AG10803 (cell line): ENCODE measurements around the gene TREML2.
A peak's percentile ranks its signal among the peaks of the same experiment; 100 is the strongest.

ENCODE experiments used
- DNase-seq: peaks from one replicate; pipeline ENCODE4 v3.0.0; 2010; ENCODE audit warnings: low read depth
- H3K4me3 ChIP-seq: 2 replicates; pipeline ENCODE4 v1.5.1; 2011; ENCODE audit warnings: mild to moderate bottlenecking, low read length, control low read depth
- TF ChIP-seq, protein P1 (sequence below): conservative IDR thresholded peaks from 2 replicates; pipeline ENCODE4 v1.5.1; 2011; ENCODE audit warnings: mild to moderate bottlenecking, low read length, control low read depth, inconsistent platforms

The TREML2 gene

DNA sequence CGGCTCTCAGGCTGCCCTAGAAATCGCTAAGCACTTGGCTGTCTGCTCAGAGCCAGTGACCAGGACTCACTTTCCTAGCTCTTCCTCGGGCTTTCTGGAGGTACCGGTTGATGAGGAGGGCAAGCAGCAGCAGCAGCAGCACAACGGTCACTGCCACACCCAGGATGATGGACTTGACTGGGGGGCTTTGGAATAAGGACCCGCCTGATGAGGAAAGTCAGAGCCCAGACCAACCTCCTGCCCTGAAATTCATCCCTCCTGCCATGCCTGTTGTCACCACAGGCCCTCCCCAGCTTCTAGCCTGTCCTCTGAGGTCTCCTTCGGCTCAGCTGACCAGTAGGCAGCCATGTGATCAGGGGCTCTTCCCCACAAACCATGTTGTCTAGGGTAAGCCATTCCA lies 16.2 kb downstream of the TREML2 start:
- TF ChIP-seq, protein P1, sequence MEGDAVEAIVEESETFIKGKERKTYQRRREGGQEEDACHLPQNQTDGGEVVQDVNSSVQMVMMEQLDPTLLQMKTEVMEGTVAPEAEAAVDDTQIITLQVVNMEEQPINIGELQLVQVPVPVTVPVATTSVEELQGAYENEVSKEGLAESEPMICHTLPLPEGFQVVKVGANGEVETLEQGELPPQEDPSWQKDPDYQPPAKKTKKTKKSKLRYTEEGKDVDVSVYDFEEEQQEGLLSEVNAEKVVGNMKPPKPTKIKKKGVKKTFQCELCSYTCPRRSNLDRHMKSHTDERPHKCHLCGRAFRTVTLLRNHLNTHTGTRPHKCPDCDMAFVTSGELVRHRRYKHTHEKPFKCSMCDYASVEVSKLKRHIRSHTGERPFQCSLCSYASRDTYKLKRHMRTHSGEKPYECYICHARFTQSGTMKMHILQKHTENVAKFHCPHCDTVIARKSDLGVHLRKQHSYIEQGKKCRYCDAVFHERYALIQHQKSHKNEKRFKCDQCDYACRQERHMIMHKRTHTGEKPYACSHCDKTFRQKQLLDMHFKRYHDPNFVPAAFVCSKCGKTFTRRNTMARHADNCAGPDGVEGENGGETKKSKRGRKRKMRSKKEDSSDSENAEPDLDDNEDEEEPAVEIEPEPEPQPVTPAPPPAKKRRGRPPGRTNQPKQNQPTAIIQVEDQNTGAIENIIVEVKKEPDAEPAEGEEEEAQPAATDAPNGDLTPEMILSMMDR = no peak
- H3K4me3 ChIP-seq = no peak overlapping the region
- DNase-seq = no peak

DNA sequence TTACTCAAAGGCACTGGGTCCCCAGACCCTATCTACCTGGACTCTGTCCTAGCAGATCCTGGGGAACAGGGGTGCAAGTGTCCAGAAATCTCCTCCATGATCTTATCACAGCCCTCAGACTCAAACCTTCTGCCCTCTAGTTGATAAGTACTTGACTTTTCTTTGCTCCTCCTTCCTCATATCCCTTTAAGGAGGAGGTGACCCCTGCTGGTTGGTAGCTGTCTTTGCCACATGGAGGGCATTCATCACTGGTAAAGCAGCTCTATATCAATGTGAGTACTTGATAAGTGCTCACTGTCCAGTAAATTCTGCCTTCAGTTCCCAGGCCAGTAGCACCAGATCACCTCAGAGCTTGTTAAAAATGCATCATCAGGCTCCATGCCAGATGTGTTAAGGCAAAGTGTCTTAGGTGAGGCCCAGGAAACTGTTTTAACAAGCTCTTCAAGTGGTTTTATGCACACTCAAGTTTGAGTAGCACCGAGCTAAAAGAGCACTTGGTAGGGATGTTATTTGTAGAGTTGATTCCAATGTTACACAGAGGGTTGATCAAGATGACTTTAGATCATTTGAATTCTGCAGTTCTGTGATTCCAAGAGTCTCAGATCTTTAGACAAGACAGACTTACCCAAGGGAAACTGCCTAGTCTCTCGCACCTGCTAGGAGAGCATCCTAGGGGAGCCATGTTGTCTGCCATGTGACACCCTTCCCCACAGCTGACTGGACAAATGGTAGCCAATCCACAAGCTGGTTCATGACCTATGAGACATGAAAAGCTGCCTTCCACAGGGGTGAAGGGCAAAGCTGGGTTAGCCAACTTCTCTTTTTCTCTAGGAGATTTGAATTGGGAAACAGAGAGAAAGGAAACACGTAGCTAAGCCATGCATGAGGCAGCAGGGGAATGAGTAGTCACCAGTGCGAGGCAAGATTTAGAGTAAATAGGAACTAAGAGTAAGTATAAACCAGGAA lies 18.6 kb downstream of the TREML2 start:
- H3K4me3 ChIP-seq = no peak overlapping the region
- DNase-seq = peak; percentile 60
- TF ChIP-seq, protein P1 = peak; percentile 69

DNA sequence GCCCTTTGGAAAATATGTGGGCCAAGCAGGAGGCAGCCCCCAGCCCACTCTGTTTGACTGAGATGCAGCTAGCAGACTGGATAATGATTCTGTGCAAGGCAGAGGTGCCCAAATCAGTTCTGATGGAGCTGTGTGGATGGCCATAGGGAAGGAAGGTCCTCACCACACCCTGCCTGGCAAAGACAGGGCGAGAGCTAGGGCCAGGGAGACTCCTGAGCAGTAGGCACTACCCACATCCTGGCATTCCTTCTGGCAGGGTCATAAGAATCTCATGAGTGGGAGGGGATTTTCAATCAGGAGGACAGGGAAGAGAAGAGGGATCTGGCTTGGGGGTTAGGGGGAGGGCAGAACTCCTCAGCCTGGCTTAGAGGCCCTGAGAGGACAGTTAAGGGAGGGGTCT lies 19.4 kb downstream of the TREML2 start:
- TF ChIP-seq, protein P1 = no peak
- DNase-seq = no peak
- H3K4me3 ChIP-seq = no peak overlapping the region

DNA sequence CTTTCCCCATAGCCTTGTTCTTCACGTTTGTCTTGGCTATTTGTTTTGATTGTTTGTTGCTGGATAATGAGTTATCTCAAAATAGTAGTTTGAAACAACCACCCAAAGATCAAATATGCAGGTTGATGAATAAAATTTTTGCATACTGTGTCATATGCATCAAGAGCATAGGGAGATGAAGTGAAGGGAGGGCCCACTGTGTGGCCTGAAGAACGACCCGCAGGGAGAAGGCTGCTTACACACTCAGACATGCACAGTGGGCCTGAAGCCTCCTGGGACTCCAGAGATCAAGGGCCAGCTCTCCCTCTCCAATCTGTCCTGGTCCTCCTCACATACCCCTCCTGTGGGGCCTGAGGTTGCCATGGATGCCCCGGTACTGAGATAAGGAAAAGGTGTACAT lies 21.8 kb downstream of the TREML2 start:
- no peak overlapping the region for H3K4me3 ChIP-seq

DNA sequence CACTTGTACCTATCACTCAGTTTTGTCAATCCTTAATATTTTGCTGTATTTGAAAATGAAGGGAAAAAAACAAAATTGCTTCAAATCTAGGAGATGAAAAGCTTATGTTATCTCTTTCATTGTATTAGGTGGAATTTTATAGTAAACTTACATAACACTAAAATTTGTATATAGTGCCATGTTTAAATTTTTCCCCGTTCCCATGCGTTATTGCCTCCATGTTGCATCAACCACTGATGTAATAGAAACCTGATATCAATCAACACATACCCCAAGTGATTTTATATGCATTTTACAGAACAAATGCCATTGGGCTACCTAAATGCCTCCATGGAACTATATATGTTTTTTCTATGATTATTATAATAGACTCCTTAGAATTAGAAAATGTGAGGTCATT lies 23.3 kb downstream of the TREML2 start:
- TF ChIP-seq, protein P1 = no peak
- H3K4me3 ChIP-seq = no peak overlapping the region
- DNase-seq = no peak

More for the DNA sequence above, 21.8 kb downstream of the TREML2 start:
- TF ChIP-seq, protein P1 = no peak
- DNase-seq = no peak

DNA sequence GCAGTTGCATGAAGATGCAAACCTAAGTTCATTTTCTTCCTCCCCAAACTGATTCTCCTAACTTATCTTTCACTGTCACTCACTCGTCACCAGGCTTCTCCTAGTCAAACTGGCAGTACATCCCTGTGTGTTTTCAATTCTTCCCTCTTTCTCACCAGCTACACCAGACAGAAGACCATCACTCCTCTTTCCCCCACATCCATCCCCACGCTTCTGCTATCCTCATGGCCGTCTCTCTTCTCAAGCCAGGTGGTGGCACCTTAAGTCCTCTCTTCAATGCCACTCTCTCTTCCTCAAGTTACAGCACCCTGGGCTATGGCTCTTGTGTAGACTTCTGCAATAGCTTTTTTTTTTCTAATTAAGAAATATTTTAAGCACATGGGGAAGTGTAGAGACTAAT lies 23.7 kb downstream of the TREML2 start:
- H3K4me3 ChIP-seq = no peak overlapping the region
- DNase-seq = no peak
- TF ChIP-seq, protein P1 = no peak

DNA sequence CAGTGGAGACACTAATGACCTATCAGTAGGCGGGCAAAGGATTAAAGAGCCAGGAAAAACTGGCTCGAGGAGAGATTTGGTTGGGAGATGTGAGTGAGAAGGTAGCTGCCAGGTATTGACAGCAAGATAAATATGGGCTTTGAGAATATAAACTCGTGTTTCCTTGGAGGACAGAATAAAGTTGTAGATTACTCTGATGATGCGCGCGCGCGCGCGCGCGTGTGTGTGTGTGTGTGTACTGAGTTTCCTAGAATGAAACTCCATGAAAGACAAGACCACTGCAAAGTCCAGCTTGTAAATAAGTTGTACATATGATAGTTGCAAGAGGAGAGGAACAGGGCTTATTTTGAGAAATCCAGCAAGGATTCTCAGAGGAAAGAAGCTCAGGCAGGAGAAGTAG lies 24.8 kb downstream of the TREML2 start:
- DNase-seq = no peak
- TF ChIP-seq, protein P1 = no peak
- no peak overlapping the region for H3K4me3 ChIP-seq
